ENCODE measurements around the gene LRRC4B. TPM values are rescaled to one million over a fixed set of nuclear protein-coding genes. Genes with fewer than 3 reads are reported as not detected.

The LRRC4B gene
- total RNA-seq, 4 donors from 2014 or later: 0.33 to 0.81 (median 0.34) TPM; not detected in 1

DNA sequence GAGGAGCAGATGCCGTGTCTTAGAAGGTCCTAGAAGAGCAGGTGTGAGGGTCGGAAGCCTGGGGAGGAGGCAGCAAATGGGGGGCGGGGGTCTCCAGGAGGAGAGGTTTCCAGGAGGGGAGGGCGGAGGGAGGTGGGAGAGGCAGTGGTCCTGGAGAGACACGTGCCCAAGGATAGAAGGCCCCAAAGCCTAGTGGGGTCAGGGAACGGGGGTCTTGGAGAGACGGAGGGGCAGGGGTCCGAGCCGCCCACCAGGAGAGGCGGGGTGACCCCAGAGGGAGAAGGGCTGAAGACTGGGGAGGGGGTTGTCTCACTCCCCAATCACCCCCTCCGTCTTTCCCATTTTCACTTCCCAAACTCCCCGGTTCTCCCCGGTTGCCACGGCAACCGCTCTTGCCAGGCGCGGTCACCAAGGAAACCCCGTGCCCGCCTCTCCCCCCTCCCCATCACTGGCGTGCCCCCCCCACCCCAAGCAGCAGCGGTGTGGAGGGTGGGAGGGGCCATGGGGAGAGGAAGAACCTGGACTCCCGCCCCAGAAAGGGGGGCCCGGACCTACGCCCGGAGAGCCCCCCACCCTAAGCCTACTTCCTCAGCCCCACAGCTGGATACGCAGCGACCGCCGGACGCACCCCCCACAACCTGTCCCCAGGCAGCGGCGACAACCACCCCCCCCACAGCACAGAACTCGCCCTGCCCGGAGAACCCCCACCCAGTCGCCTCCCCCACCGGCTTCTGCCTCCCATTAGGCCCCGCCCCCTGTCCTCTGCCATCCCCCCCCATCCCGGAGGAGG, 988 bp downstream of the LRRC4B start:
- no peak for ATAC-seq

DNA sequence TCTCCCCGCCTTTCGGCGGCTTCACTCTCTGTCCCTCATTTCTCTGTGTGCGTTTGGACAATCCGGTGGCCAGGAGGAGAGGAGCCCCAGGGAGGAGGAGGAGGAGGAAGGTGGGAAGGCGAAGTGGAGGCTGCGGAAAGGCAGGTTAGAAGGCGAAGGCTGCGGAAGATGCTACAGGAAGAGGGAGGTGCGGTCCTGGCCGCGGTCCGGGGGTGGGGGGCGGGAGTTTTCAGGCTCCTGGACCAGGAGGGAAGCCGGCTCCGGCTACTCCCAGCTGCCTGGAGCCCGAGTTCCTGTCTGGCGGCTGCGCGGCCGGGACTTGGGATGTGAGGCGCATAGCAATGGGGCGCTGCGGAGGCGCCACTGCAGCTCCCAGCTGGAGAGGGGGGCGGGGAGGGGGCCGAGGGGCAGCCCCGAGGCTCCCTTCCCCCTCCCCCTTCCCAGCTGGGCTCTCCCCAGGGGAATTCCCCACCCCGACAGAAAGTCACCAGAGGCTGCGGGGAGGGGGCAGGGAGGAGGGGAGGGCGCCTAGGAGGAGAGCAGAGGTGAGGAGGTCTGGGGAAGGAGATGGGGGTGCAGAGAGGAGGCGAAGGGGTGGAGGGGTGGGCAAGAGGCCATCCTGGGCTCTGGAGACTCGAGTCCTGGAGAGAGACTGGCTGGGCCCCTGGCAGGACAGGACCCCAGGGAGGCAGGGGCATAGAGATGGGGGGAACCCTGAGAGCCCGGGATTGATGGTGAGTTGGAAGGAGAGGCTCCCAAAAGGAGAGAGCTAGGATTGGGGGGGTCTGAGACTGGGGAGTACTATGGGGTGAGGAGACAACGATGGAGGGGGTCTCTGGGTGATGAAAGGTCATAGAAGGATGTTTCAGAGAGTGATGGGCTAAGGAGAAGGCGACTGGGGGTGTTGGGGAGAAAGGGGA, 2.0 kb downstream of the LRRC4B start:
- intact Hi-C loops (cut with DNase I; ENCODE audit: low total_unique reads): no loop called here
- H3K27me3 ChIP-seq: peaks cover 40 to 67% (median 58%) of the 10 kb centered on the region in 3 donors

More for the DNA sequence above, 988 bp downstream of the LRRC4B start:
- DNase-seq: no peak
- H3K4me1 ChIP-seq: peaks cover 0 to 7% of the 10 kb centered on the region in 2 donors
- no peak overlapping the region for H3K4me3 ChIP-seq
- TF ChIP-seq, protein P1, sequence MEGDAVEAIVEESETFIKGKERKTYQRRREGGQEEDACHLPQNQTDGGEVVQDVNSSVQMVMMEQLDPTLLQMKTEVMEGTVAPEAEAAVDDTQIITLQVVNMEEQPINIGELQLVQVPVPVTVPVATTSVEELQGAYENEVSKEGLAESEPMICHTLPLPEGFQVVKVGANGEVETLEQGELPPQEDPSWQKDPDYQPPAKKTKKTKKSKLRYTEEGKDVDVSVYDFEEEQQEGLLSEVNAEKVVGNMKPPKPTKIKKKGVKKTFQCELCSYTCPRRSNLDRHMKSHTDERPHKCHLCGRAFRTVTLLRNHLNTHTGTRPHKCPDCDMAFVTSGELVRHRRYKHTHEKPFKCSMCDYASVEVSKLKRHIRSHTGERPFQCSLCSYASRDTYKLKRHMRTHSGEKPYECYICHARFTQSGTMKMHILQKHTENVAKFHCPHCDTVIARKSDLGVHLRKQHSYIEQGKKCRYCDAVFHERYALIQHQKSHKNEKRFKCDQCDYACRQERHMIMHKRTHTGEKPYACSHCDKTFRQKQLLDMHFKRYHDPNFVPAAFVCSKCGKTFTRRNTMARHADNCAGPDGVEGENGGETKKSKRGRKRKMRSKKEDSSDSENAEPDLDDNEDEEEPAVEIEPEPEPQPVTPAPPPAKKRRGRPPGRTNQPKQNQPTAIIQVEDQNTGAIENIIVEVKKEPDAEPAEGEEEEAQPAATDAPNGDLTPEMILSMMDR (IDR thresholded peaks at IDR 0.05 in 4 of 5, conservative IDR thresholded peaks at IDR 0.05 in 1 of 5): no peak
- TF ChIP-seq POLR2A (IDR thresholded peaks at IDR 0.05): no peak
- H3K9me3 ChIP-seq: no peaks in the 10 kb centered on the region
- H3K27me3 ChIP-seq: peaks cover 36 to 58% (median 57%) of the 10 kb centered on the region in 3 donors
- in situ Hi-C loops (cut with MboI; ENCODE audit: low sequenced_read_pairs in 4 of 4): no loop called here
- H3K36me3 ChIP-seq: no peaks in the 10 kb centered on the region
- intact Hi-C loops (cut with DNase I; ENCODE audit: low total_unique reads): no loop called here
- no peak overlapping the region for H3K27ac ChIP-seq

DNA sequence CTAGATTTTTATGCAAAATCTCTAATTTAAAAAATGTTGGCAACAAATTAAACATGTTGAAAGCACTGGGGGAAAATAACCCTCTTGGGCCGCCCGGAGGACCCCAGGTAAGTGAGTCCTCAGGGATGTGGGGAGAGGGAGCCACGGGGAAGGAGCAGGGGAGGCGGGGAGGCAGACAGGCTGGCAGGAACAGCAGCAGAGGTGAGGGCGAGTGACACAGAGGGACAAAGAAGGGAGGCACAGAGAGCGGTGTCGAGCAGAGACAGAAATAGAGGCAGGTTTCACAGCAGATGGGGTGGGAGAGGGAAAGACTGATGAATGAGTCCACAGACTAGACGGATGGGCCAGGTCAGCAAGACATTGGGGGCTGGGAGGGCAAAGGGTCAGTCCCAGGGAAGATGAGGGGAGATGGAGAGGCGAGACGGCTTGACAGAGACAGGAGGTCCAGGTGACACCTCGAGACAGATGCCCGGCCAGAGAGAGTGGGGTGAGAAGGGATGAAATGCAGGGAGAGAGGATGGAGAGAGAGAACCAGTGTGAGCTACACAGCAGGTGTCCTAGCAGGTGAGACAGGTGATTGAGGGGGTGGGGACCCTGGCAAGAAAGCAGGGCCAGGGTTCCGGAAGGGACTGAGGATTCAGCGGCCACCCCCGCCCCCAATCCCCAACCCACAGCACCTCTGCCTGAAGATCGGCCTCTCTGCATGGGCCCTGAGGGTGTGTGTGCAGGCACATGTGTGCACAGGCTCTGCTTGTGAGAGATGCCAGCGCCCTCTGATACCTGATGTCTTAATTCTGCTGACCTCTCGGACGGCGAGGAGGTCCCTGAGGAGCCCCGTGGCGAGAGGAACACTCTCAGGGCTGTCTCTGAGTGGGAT, 3.8 kb downstream of the LRRC4B start:
- intact Hi-C loops (cut with DNase I; ENCODE audit: low total_unique reads): no loop called here
- Histone ChIP-seq H3K4me3 (no peak overlapping the region), H3K27me3 (peaks cover 35 to 68% (median 52%) of the 10 kb centered on the region in 3 donors)

More for the DNA sequence above, 2.0 kb downstream of the LRRC4B start:
- Histone ChIP-seq H3K27ac (no peak overlapping the region), H3K4me1 (peaks cover 0 to 7% of the 10 kb centered on the region in 2 donors), H3K36me3 (no peaks in the 10 kb centered on the region), H3K4me3 (no peak overlapping the region), H3K9me3 (no peaks in the 10 kb centered on the region)
- no peak for ATAC-seq
- no peak for DNase-seq
- TF ChIP-seq POLR2A (IDR thresholded peaks at IDR 0.05): no peak
- TF ChIP-seq, protein P1 (IDR thresholded peaks at IDR 0.05 in 4 of 5, conservative IDR thresholded peaks at IDR 0.05 in 1 of 5): no peak
- in situ Hi-C loops (cut with MboI; ENCODE audit: low sequenced_read_pairs in 4 of 4): no loop called here

DNA sequence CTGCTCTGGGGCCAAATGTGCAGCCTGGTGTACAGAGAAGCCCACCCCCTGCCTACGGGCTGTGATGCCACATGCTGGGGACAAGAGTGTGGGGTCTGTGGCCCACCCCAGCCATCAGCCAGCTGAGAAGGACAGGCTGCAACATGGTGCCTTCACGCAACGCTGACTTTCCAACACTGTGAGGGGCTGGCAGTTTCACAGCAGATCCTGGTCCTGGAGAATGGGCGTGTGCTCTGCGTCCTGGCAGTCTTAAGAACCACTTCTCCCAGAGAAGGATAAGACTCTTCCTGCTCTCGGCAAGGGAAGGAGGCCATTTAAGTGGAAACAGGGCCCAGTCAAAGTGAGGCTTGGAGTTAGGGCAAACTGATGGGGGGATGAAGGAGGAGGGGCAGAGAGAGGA, 4.6 kb downstream of the LRRC4B start:
- Histone ChIP-seq H3K4me3 (no peak overlapping the region), H3K36me3 (no peaks in the 10 kb centered on the region), H3K9me3 (no peaks in the 10 kb centered on the region), H3K27ac (no peak overlapping the region), H3K4me1 (peaks cover 0 to 7% of the 10 kb centered on the region in 2 donors), H3K27me3 (peaks cover 35 to 65% (median 46%) of the 10 kb centered on the region in 3 donors)
- in situ Hi-C loops (cut with MboI; ENCODE audit: low sequenced_read_pairs in 4 of 4) (no loop called here), intact Hi-C loops (cut with DNase I; ENCODE audit: low total_unique reads) (no loop called here)
- DNase-seq: no peak
- no peak for TF ChIP-seq POLR2A (IDR thresholded peaks at IDR 0.05)
- TF ChIP-seq, protein P1 (IDR thresholded peaks at IDR 0.05 in 4 of 5, conservative IDR thresholded peaks at IDR 0.05 in 1 of 5): no peak
- ATAC-seq: no peak

More for the DNA sequence above, 3.8 kb downstream of the LRRC4B start:
- Histone ChIP-seq H3K9me3 (no peaks in the 10 kb centered on the region), H3K27ac (no peak overlapping the region), H3K4me1 (peaks cover 0 to 7% of the 10 kb centered on the region in 2 donors), H3K36me3 (no peaks in the 10 kb centered on the region)
- in situ Hi-C loops (cut with MboI; ENCODE audit: low sequenced_read_pairs in 4 of 4): no loop called here
- TF ChIP-seq POLR2A (IDR thresholded peaks at IDR 0.05): no peak
- TF ChIP-seq, protein P1 (IDR thresholded peaks at IDR 0.05 in 4 of 5, conservative IDR thresholded peaks at IDR 0.05 in 1 of 5): no peak
- ATAC-seq (no peak), DNase-seq (no peak)

All from gastrocnemius medialis (tissue), 4 donors.